K562 (cell line): ENCODE data around the gene L3MBTL3. TPM values are rescaled to one million over a fixed set of nuclear protein-coding genes. Genes with fewer than 3 reads are reported as not detected.

ENCODE experiments used
- NR4A1 ChIP-seq, 2 experiments: fragments of 250-450 bp in 1 of 2; fragments of 450-650 bp in 1 of 2; sonication (Bioruptor Pico) in 1 of 2; IDR thresholded peaks; 2 replicates each; pipeline versions ENCODE4 v1.4.0 to v1.6.1; 2016 to 2020; ENCODE audit warnings: mild to moderate bottlenecking in 2 of 2, missing compliant biosample characterization in 1 of 2, missing genetic modification characterization in 1 of 2, moderate library complexity in 1 of 2
- PHF20 ChIP-seq: fragments of 450-650 bp; IDR thresholded peaks from 2 replicates; pipeline ENCODE4 v1.6.1; 2018; ENCODE audit not compliant: partially characterized antibody
- TAF9B ChIP-seq: fragments of 450-650 bp; IDR thresholded peaks from 2 replicates; pipeline ENCODE4 v1.6.1; 2018; ENCODE audit warnings: mild to moderate bottlenecking; ENCODE audit not compliant: partially characterized antibody
- ZNF224 ChIP-seq: sonication (generic); formaldehyde crosslinking; IDR thresholded peaks from 2 replicates; pipeline ENCODE4 v1.8.0; 2022; ENCODE audit warnings: mild to moderate bottlenecking, missing genetic modification reagents
- ZNF318 ChIP-seq, 2 experiments: fragments of 450-650 bp; IDR thresholded peaks; 2 replicates each; pipeline ENCODE4 v1.6.1; 2016; ENCODE audit warnings: mild to moderate bottlenecking in 2 of 2, borderline replicate concordance in 1 of 2, low read depth in 1 of 2, moderate library complexity in 1 of 2
- ZNF75A ChIP-seq: fragments of 450-650 bp; formaldehyde crosslinking; IDR thresholded peaks from 2 replicates; pipeline ENCODE4 v1.4.0; 2020; ENCODE audit warnings: mild to moderate bottlenecking
- polyA plus RNA-seq, 8 experiments: library from polyadenylated mRNA; depleted of rRNA in 4 of 8; stranded (reverse) in 5 of 8; unstranded in 3 of 8; fragments of >200 nt; fragmentation: Nextera tagmentation in 2 of 8; fragmentation: Illumina TruSeq in 1 of 8; extraction: Ambion mirVana in 2 of 8; extraction: Trizol in 1 of 8; gene quantifications; 2 replicates each; pipeline versions ENCODE4 v1.2.1 to v1.2.3, GENCODE V29; 2011 to 2014; ENCODE audit warnings: inconsistent platforms in 1 of 8, missing spikeins in 1 of 8
- total RNA-seq, 7 experiments: library from RNA; depleted of rRNA in 6 of 7; stranded (reverse); fragments of >200 nt in 6 of 7; fragmentation: Illumina TruSeq in 2 of 7; extraction: Trizol in 2 of 7; gene quantifications; 2 replicates each; pipeline versions ENCODE4 v1.2.1 to v1.2.3, GENCODE V29; 2011 to 2021; ENCODE audit warnings: low replicate concordance in 1 of 7

The L3MBTL3 gene
- total and polyA plus RNA-seq, 9 of the 15 experiments (the other 6 are each of a cell fraction or from before 2014, with no cell fraction given): 0.83 to 6.9 (median 5.4) TPM

- TF ChIP-seq ZNF318 (IDR thresholded peaks at IDR 0.05; ENCODE audit: borderline replicate concordance in 1 of 2, low read depth in 1 of 2) (no peak), PHF20 (no peak), TAF9B (no peak), ZNF75A (CRISPR knock-in tag) (no peak), ZNF224 (CRISPR knock-in tag) (no peak), NR4A1 (CRISPR knock-in tag; IDR thresholded peaks at IDR 0.05) (no peak), NR4A1 (tag; IDR thresholded peaks at IDR 0.05) (no peak)
- TF ChIP-seq, all 486 proteins: peak for 2
Observed at GRCh38 chr6:130043344-130043743, 25.0 kb downstream of the L3MBTL3 start (continued).
